Measurements from ENCODE around the gene SDHAF2.

DNA sequence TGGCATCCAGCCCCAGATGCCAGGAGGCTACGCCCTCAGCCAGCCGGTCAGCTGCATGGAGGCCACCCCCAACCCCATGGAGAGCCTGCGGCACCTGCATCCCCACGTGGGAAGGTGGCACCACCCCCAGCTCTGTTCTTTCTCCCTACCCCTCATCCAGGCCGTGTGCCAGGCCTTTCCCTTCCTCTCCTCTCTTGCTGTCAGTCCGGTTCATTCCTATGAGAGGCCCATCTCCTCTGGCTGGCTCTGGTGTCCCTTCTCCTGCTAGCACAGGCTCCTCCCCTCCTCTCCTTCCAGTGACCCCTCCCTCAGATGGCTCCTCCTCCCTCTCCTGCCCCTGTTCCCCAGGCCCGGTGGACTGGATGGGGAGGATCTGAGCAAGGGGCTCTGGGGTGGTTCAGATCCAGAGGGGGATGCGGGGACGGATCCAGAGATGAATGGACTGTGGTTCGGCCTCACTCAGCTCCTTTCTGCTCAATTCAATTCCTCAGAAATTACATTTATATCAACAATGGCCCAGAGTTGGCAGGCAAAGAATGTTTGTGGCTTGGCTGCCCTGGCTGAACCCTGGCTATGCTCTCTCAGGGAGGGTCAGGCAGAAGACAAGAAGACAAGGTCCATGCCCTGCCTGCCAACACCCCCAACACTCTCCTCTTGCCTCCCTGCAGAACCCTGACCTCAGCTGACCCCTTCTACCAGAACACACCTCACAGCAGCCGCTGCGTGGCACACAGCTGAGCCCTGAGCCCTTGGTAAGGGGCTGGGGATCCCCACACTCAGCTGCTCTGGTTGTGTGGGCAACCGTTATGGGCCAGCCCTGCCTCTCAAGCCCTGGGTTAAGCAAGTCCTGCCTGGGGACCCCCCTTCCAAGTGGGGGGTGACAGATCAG lies 60.2 kb downstream of the SDHAF2 start:
- TF ChIP-seq EZH2 (IDR thresholded peaks at IDR 0.05) (no peak), POLR2AphosphoS5 (IDR thresholded peaks at IDR 0.05; ENCODE audit: borderline replicate concordance, low read depth, low read length) (no peak)
